GM21360 (cell line): ENCODE results near the gene MFSD11.
A peak's percentile ranks its signal among the peaks of the same experiment; 100 is the strongest.
"Not testable (repeated sequence)": the region's sequence is repeated elsewhere in the genome, so short reads cannot be mapped to it uniquely, and the experiment has no call there.

Experiments
- ATAC-seq: cut with Tn5 transposase; IDR thresholded peaks from one replicate; pipeline ENCODE4 v1.9.1; 2021; ENCODE audit warnings: mild to moderate bottlenecking, moderate library complexity; ENCODE audit not compliant: unreplicated experiment

MFSD11 gene

GRCh38 chr17:76737676-76738467 lies at the start of gene MFSD11:
TSS of gene MFSD11 (plus strand) at chr17:76738119. CDS start at chr17:76738353, 234 bp downstream.
- peak; percentile 49 for ATAC-seq

GRCh38 chr17:76688165-76688622 lies 49.7 kb upstream of the MFSD11 start:
- no peak for ATAC-seq

- no peak for ATAC-seq
Measured at GRCh38 chr17:76689859-76690258, 48.1 kb upstream of the MFSD11 start.

- ATAC-seq: no peak
Measured at GRCh38 chr17:76690596-76691280, 47.2 kb upstream of the MFSD11 start.

- no peak for ATAC-seq
Measured at GRCh38 chr17:76691379-76692191, 46.3 kb upstream of the MFSD11 start.

- no peak for ATAC-seq
Measured at GRCh38 chr17:76695059-76695831, 42.7 kb upstream of the MFSD11 start.

- no peak for ATAC-seq
Measured at GRCh38 chr17:76696763-76697701, 40.9 kb upstream of the MFSD11 start.

GRCh38 chr17:76697702-76698465 lies 40.0 kb upstream of the MFSD11 start:
- ATAC-seq: no peak

GRCh38 chr17:76698466-76698977 lies 39.4 kb upstream of the MFSD11 start:
- not testable (repeated sequence) for ATAC-seq

GRCh38 chr17:76700270-76700616 lies 37.7 kb upstream of the MFSD11 start:
- ATAC-seq: no peak

- ATAC-seq: no peak
Measured at GRCh38 chr17:76700617-76701470, 37.1 kb upstream of the MFSD11 start.

- ATAC-seq: no peak
Measured at GRCh38 chr17:76701471-76701967, 36.4 kb upstream of the MFSD11 start.

- ATAC-seq: no peak
Measured at GRCh38 chr17:76702076-76702475, 35.8 kb upstream of the MFSD11 start.

GRCh38 chr17:76702941-76703637 lies 34.8 kb upstream of the MFSD11 start:
- ATAC-seq: no peak

GRCh38 chr17:76704805-76705204 lies 33.1 kb upstream of the MFSD11 start:
- no peak for ATAC-seq

- ATAC-seq: no peak
Measured at GRCh38 chr17:76706817-76707216, 31.1 kb upstream of the MFSD11 start.
